Activated CD4-positive, CD25-positive, alpha-beta regulatory T cell treated with anti-CD3 and anti-CD28 coated beads, Interleukin-2, amount 50 U/mL, for 16 hours (primary cell): ENCODE results near the gene PAX3.

ENCODE experiments used
- DNase-seq: peaks from one replicate; pipeline ENCODE4 v3.0.0-alpha.2; 2020; ENCODE audit warnings: low read depth, low spot score

Gene PAX3

GRCh38 chr2:222298311-222299150 lies at the start of gene PAX3:
Gene PAX3, minus strand, starts transcription at chr2:222298998. Its CDS starts 383 bp downstream, at chr2:222298615.
- DNase-seq: no peak

GRCh38 chr2:222341331-222341730 lies 42.5 kb upstream of the PAX3 start:
- DNase-seq: no peak

- no peak for DNase-seq
Observed at GRCh38 chr2:222338374-222338773, 39.6 kb upstream of the PAX3 start.

GRCh38 chr2:222336931-222337330 lies 38.1 kb upstream of the PAX3 start:
- DNase-seq: no peak

GRCh38 chr2:222336442-222336841 lies 37.6 kb upstream of the PAX3 start:
- DNase-seq: no peak

GRCh38 chr2:222334914-222335313 lies 36.1 kb upstream of the PAX3 start:
- no peak for DNase-seq

GRCh38 chr2:222333397-222333796 lies 34.6 kb upstream of the PAX3 start:
- no peak for DNase-seq

GRCh38 chr2:222332116-222332515 lies 33.3 kb upstream of the PAX3 start:
- no peak for DNase-seq

GRCh38 chr2:222330910-222331309 lies 32.1 kb upstream of the PAX3 start:
- no peak for DNase-seq

GRCh38 chr2:222322236-222322635 lies 23.4 kb upstream of the PAX3 start:
- DNase-seq: no peak

- no peak for DNase-seq
Observed at GRCh38 chr2:222320436-222321395, 21.9 kb upstream of the PAX3 start.

- DNase-seq: no peak
Observed at GRCh38 chr2:222319586-222320435, 21.0 kb upstream of the PAX3 start.

- DNase-seq: no peak
Observed at GRCh38 chr2:222318712-222319585, 20.2 kb upstream of the PAX3 start.

GRCh38 chr2:222318026-222318711 lies 19.4 kb upstream of the PAX3 start:
- no peak for DNase-seq

- no peak for DNase-seq
Observed at GRCh38 chr2:222315443-222316121, 16.8 kb upstream of the PAX3 start.

GRCh38 chr2:222313816-222314215 lies 15.0 kb upstream of the PAX3 start:
- DNase-seq: no peak

- no peak for DNase-seq
Observed at GRCh38 chr2:222311978-222312738, 13.4 kb upstream of the PAX3 start.

GRCh38 chr2:222311319-222311977 lies 12.7 kb upstream of the PAX3 start:
- no peak for DNase-seq
